HEK293 (cell line): ENCODE data around the gene TMEM167A.

ENCODE experiments used
- CTCF ChIA-PET: fragments of 350-600 bp; formaldehyde crosslinking; extraction: SDS; loops from one replicate; lab custom pipeline; 2021; ENCODE audit warnings: antibody characterized with exemption; lab: Yijun Ruan, JAX
- POLR2A ChIA-PET: fragments of 300-600 bp; formaldehyde crosslinking; extraction: SDS; loops from one replicate; lab custom pipeline; 2020; ENCODE audit warnings: antibody characterized with exemption, inconsistent platforms; lab: Yijun Ruan, JAX
- H3K27ac ChIP-seq: fragments of 200-500 bp; sonication (Bioruptor generic); 2 replicates; pipeline ENCODE4 v1.5.1; 2014; ENCODE audit warnings: low read depth, low read length, control low read depth, inconsistent platforms; ENCODE audit errors: extremely low read depth
- H3K36me3 ChIP-seq, 2 experiments: fragments of 200-500 bp in 1 of 2; sonication (Bioruptor generic) in 1 of 2; 1 replicate in 1 of 2; 2 replicates in 1 of 2; pipeline ENCODE4 v1.5.1; 2014 to 2017; ENCODE audit warnings: inconsistent platforms in 2 of 2, low read length in 2 of 2; ENCODE audit not compliant: control insufficient read depth in 2 of 2, insufficient read depth in 1 of 2
- H3K4me1 ChIP-seq: fragments of 200-500 bp; sonication (Bioruptor generic); 2 replicates; pipeline ENCODE4 v1.5.1; 2014; ENCODE audit warnings: mild to moderate bottlenecking, low read length, inconsistent platforms; ENCODE audit not compliant: control insufficient read depth, insufficient read depth
- H3K4me3 ChIP-seq: 2 replicates; pipeline ENCODE4 v1.5.1; 2011; ENCODE audit warnings: low read depth, mild to moderate bottlenecking, control low read depth, low read length, moderate library complexity
- H3K9me3 ChIP-seq: fragments of 200-500 bp; sonication (Bioruptor generic); 2 replicates; pipeline ENCODE4 v1.5.1; 2014; ENCODE audit warnings: low read depth, low read length, inconsistent platforms; ENCODE audit not compliant: control insufficient read depth, insufficient read depth
- AEBP2 ChIP-seq: fragments of 450-650 bp; formaldehyde crosslinking; IDR thresholded peaks from 2 replicates; pipeline ENCODE4 v1.5.1; 2016; ENCODE audit warnings: missing biosample characterization, missing genetic modification characterization, borderline replicate concordance
- CTCF ChIP-seq: fragments of 450-650 bp; formaldehyde crosslinking; IDR thresholded peaks from 2 replicates; pipeline ENCODE4 v1.5.1; 2016; ENCODE audit warnings: missing biosample characterization, missing genetic modification characterization
- IKZF3 ChIP-seq: fragments of 450-650 bp; IDR thresholded peaks from 2 replicates; pipeline ENCODE4 v1.5.0; 2018; ENCODE audit warnings: missing biosample characterization, mild to moderate bottlenecking, missing genetic modification characterization, moderate library complexity
- INSM2 ChIP-seq: fragments of 450-650 bp; formaldehyde crosslinking; IDR thresholded peaks from 2 replicates; pipeline ENCODE4 v1.5.1; 2016; ENCODE audit warnings: missing biosample characterization, missing genetic modification characterization
- KLF7 ChIP-seq: fragments of 450-650 bp; formaldehyde crosslinking; IDR thresholded peaks from 2 replicates; pipeline ENCODE4 v1.5.1; 2016; ENCODE audit warnings: missing biosample characterization, missing genetic modification characterization, borderline replicate concordance
- PBX3 ChIP-seq: sonication (generic); formaldehyde crosslinking; IDR thresholded peaks from 2 replicates; pipeline ENCODE4 v1.8.1; 2022; ENCODE audit warnings: mild to moderate bottlenecking, moderate library complexity, missing genetic modification reagents
- SCRT1 ChIP-seq: fragments of 450-650 bp; formaldehyde crosslinking; IDR thresholded peaks from 2 replicates; pipeline ENCODE4 v1.5.1; 2016; ENCODE audit warnings: missing biosample characterization, missing genetic modification characterization, borderline replicate concordance
- SETDB1 ChIP-seq: IDR thresholded peaks from one replicate; pipeline ENCODE4 v1.6.1; 2017; ENCODE audit warnings: mild to moderate bottlenecking, low read length, moderate library complexity, mixed read lengths; ENCODE audit not compliant: insufficient read length
- SP3 ChIP-seq: fragments of 450-650 bp; formaldehyde crosslinking; IDR thresholded peaks from 2 replicates; pipeline ENCODE4 v1.5.1; 2016; ENCODE audit warnings: missing biosample characterization, missing genetic modification characterization
- ZBTB17 ChIP-seq: fragments of 450-650 bp; formaldehyde crosslinking; IDR thresholded peaks from 2 replicates; pipeline ENCODE4 v1.5.1; 2016; ENCODE audit warnings: missing biosample characterization, missing genetic modification characterization
- ZNF155 ChIP-seq: fragments of 450-650 bp; formaldehyde crosslinking; IDR thresholded peaks from 2 replicates; pipeline ENCODE4 v1.5.1; 2016; ENCODE audit warnings: missing biosample characterization, missing genetic modification characterization
- ZNF19 ChIP-seq: fragments of 450-650 bp; formaldehyde crosslinking; IDR thresholded peaks from 2 replicates; pipeline ENCODE4; 2016; ENCODE audit warnings: missing biosample characterization, missing genetic modification characterization, low read depth
- ZNF214 ChIP-seq: fragments of 450-650 bp; formaldehyde crosslinking; IDR thresholded peaks from 2 replicates; pipeline ENCODE4 v1.5.1; 2017; ENCODE audit warnings: missing biosample characterization, mild to moderate bottlenecking, missing genetic modification characterization, borderline replicate concordance
- ZNF366 ChIP-seq: fragments of 450-650 bp; formaldehyde crosslinking; conservative IDR thresholded peaks from 2 replicates; pipeline ENCODE4 v1.5.1; 2016; ENCODE audit warnings: missing biosample characterization, missing genetic modification characterization
- ZNF394 ChIP-seq: fragments of 450-650 bp; formaldehyde crosslinking; IDR thresholded peaks from 2 replicates; pipeline ENCODE4 v1.5.1; 2016; ENCODE audit warnings: missing biosample characterization, missing genetic modification characterization, mild to moderate bottlenecking, moderate library complexity, borderline replicate concordance
- ZNF518A ChIP-seq: fragments of 450-650 bp; formaldehyde crosslinking; conservative IDR thresholded peaks from 2 replicates; pipeline ENCODE4 v1.5.1; 2016; ENCODE audit warnings: low read depth, missing biosample characterization, missing genetic modification characterization
- ZNF558 ChIP-seq: fragments of 450-650 bp; formaldehyde crosslinking; IDR thresholded peaks from 2 replicates; pipeline ENCODE4 v1.5.1; 2016; ENCODE audit warnings: missing biosample characterization, missing genetic modification characterization
- ZNF585B ChIP-seq: fragments of 450-650 bp; formaldehyde crosslinking; IDR thresholded peaks from 2 replicates; pipeline ENCODE4 v1.5.1; 2016; ENCODE audit warnings: missing biosample characterization, missing genetic modification characterization

Gene TMEM167A

GRCh38 chr5:83034036-83034435 lies 43.2 kb downstream of the TMEM167A start:
- Histone ChIP-seq H3K27ac (no peak overlapping the region; the same call in 1 of the 2 replicates), H3K9me3 (no peaks in the 10 kb centered on the region), H3K36me3 (no peaks in the 10 kb centered on the region)
- ChIA-PET POLR2A (no interaction called here), CTCF (no interaction called here)
- TF ChIP-seq ZNF214 (tag by site-specific recombination) (no peak), CTCF (tag by site-specific recombination) (no peak), SETDB1 (no peak), ZNF518A (no peak), KLF7 (tag by site-specific recombination) (no peak), ZNF155 (no peak), PBX3 (CRISPR knock-in tag) (no peak), IKZF3 (tag by site-specific recombination) (no peak), ZNF19 (no peak), SP3 (tag by site-specific recombination) (no peak), ZNF394 (tag by site-specific recombination) (no peak), INSM2 (no peak), ZNF585B (tag by site-specific recombination) (no peak), ZNF558 (tag by site-specific recombination) (no peak), AEBP2 (no peak), ZBTB17 (no peak), SCRT1 (tag by site-specific recombination) (no peak), ZNF366 (no peak)
- TF ChIP-seq, all 188 proteins: peak for 0
- Histone ChIP-seq H3K4me3 (no peak overlapping the region), H3K4me1 (peaks cover 26% of the 10 kb centered on the region)
